CD1c-positive myeloid dendritic cell (primary cell): ENCODE results near the gene ITSN1.
"Not testable (repeated sequence)": the region's sequence is repeated elsewhere in the genome, so short reads cannot be mapped to it uniquely, and the experiment has no call there.

ENCODE experiments used
- DNase-seq: peaks from one replicate; pipeline ENCODE4 v3.0.0-alpha.2; 2016; ENCODE audit errors: extremely low spot score

The ITSN1 gene

DNA sequence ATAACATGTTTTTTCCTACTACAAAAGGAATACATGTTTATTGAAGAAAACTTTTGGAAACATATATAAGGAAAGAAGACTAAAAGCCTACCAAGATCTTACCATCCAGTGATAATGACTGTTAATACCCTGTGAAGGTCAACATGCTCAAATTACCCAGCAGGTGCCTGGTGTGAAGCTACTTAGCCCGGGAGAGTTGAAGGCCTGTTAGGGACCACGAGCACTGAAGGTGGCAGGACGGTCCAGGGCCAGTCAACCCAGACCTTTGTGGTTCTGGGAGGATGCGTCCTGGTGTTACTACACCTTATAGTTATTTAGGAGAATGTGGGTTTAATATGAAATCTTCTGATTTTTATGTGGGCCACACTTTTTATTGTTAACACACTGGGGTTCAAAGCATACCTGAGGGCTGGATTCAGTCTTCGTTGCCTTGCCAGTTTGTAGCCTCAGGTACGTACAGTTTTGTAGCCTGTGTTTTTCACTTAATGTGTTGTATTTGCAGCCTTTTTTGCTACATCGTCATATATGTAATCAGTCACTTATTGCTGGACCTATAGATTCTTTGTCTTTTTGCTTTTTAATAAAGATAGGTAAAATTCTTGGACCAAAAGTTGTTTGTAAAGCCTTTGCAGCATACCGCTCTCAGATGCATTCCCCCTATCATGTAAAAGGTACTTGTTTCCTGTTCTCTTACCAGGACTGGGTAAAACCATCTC lies 9.8 kb downstream of the ITSN1 start:
- DNase-seq = no peak

DNA sequence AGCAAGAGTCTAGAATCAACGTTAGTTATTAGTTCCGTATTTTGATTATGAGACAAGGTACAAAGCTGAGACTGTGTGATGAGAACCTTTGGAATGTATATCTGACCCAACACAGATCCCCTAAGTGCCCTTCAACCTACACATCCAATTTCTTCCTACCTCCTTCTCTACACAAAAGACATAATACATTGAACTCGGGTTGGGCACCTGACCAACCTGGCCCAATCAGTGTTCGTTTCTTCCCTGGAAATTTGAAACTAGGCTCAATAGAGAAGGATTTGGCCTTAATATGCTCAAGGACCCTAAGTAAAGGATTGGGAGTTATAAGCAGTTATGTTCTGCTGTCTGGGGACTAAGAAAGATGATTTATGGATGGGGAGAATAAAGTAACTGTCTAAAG lies 12.1 kb downstream of the ITSN1 start:
- no peak for DNase-seq

DNA sequence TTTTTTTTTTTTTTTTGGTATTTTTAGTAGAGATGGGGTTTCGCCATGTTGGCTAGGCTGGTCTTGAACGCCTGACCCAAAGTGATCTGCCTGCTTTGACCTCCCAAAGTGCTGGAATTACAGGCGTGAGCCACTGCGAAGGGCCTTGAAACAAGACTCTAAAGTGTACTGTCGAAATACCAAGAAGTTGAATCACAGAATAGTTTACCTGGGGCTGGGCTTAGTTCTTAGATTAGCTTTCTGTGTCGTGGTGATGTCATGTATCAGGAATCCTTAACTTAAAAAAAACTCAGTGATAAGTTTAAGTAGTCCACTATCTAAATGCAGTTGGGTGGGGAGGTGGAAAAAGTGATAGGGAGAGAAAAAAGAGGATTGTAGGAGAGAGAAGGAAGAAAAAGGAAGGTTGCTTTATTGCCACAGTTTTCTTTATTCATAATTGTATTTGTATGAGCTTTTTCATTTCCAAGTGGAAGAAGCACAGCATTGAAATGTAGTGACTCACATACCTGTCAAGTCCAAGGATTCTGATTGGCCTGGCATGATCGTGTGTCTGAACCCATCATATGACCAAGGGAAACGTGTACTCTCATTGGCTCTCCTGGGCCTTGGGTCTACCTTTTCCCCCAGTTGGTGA lies 13.4 kb downstream of the ITSN1 start:
- DNase-seq = no peak

- DNase-seq = peak; percentile 72
Measured at GRCh38 chr21:33657124-33657820, 15.0 kb downstream of the ITSN1 start.

DNA sequence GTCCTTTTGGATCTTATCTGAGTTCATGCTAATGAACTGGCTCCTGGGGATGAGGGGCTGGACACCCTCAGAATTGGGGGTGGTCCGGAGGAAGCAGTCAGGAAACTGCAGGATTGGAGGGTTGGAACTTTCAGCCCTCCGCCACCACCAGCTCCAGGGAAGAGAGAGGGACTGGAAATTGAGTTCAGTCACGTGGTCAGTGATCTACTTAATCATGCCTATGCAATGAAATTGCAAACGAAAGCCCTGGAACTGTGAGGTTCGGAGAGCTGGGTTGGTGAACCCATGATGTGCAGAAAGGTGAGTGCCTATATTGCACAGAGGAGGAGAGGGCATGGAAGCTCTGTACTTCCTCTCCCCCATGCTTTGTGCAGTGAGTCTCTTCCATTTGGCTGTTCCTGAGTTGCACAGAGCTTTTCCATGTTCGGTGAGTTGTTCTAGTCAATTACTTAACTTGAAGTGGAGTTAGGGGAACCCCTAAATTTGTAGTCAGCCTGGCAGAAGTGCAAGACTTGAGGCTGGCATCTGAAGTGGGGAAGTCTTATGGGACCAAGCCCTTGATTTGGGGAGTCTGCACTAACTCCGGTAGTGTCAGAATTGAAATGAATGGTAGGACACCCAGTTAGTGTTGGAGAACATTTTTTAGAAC lies 16.7 kb downstream of the ITSN1 start:
- DNase-seq = no peak

GRCh38 chr21:33659568-33659949 lies 17.3 kb downstream of the ITSN1 start:
- no peak for DNase-seq

- no peak for DNase-seq
Measured at GRCh38 chr21:33660406-33660805, 18.1 kb downstream of the ITSN1 start.

DNA sequence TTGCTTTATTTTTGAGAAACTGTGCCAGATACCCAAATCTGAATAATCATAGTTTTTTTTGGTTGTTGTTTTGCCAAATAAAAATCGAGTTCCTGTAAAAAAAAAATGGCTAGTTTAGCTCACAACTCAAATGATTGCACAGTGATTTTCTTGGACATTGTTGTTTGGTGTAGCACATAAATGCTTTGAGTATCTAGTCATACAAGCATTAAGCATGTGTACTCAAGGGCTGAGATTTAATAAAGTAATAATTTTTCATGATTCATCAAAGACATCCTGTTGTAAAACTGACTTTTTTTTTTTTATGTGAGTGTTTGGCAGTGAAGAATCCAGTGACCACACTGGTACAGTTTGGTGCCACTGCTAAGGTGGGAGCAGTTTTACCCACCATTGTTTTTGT lies 18.8 kb downstream of the ITSN1 start:
- DNase-seq = no peak

DNA sequence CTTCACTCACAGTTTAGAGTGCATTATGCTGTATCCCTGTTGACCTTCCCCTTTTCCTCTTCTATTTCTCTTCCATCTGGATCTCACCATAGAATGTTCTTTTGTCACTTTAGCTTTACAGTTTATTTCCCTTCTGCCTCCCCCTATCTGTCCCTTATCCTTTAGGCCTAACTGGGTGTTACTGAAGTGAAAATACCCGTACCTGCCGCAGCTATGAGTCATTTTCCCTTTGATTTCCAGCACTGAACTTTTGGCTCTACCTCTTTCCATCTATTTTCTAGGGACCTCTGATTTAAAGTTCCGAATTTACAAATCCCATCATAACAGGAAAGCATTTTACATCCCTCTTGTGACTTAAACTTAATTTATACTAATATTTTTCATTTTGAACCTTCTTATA lies 19.7 kb downstream of the ITSN1 start:
- no peak for DNase-seq

- no peak for DNase-seq
Measured at GRCh38 chr21:33663241-33663640, 20.9 kb downstream of the ITSN1 start.

- DNase-seq = no peak
Measured at GRCh38 chr21:33664135-33664534, 21.8 kb downstream of the ITSN1 start.

- DNase-seq = no peak
Measured at GRCh38 chr21:33666153-33666552, 23.9 kb downstream of the ITSN1 start.

GRCh38 chr21:33667636-33668035 lies 25.3 kb downstream of the ITSN1 start:
- no peak for DNase-seq

DNA sequence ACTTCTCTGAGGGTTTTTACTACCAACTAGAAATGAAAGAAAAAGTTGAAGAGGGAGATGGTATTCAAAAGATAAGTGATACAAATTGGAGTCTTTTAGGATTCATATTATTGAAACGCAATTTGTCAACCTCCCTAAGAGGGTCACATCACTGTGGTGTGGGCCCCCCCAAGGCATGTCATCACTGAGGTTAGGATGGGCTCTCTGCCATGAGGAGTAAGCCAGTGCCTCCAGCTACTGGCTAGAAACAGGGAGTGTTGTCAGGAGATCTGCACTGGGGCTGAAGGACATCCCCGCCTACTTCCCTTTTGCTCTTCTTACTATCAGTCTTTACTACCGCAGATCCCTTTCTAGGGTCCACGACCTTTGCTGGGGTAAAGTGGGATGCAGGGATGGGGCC lies 25.9 kb downstream of the ITSN1 start:
- DNase-seq = no peak

DNA sequence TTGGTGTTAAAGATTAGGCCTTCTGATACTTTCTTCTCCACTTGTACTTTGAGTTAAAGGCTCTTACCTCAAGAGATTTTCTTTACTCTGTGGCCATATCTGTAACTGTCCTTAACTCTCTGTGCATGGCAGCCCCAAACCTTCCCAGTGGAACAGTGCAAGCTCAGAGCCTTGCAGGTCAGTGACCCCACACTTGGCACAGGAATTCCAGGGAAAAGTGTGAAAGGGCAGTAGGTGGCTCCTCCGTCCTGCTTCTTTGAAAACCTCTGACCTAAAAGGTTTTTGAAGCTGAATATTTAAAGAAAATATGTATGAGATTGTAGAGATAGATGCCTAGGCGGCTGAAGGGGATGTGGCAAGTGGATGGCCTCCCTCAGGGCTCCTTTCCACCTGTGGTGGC lies 26.3 kb downstream of the ITSN1 start:
- no peak for DNase-seq

DNA sequence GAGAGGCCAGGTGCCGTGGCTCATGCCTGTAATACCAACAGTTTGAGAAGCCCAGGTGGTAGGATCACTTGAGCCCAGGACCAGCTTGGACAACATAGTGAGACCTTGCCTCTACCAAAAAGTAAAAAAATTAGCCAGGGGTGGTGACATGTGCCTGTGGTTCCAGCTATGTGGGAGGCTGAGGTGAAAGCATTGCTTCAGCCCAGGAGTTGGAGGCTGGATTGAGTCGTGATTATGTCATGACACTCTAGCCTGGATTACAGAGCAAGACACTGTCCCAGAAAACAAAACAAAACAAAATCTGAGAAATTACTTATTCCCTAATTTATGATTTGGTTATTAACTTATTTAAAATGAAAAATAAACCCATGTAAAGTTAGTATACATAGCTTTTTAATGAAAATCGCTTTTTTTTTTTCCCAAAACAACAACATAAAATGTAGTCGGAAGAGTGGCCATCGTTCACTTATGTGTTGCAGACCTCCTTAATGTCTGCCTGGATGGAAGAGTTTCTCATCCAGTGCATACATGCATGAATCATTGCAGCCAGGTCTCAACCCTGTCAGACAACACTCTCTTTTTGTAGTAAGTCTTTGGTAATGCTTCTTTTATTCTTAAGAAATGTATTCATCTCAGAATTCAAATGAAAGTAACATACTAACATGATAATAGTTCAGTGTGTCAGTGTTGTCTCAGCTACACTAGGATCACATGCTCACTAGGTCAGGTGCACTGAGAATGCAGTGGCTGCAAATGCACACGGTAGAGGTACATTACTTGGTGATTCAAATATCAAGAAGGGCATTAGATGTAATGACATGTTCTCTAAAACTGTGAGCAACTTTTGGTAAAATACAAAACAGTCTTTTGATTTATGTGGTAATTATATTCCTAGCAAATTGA lies 28.0 kb downstream of the ITSN1 start:
- no peak for DNase-seq

DNA sequence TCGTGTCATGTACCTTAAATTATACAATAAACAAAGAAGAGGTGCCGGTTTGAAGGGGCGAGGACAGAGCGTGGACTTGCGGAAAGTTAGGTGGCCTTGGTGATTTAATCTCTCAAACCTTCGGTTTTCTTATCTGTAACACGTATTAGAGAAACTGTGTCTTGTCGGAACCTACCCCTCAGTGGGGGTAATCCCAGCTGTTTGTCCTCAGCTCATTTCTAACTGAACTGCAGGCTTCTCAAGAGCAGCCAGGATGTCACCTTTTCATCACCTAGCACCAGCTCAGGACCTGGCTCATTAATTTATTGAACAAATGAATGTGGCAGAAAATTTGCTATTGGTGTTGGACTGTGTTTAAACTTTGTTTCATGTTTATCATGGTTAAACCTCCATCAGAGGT lies 31.2 kb downstream of the ITSN1 start:
- no peak for DNase-seq

DNA sequence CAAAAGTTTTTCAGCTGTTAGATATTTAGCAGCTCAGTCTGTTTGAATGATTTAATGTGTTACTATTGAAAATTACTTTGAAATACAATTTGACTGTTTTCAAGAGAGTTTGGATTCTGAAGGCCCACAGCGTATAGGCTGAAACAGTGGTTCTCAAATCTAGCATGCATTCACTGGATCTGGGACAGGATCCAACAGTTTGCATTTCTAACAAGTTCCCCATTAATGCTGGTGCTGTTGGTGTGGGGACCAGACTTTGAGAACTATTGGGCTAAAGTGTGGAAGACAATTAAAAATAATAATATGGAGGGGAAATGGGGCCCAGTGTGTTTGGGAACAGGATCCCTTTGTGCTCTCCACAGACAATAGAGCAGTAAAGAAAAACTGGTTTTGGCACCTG lies 31.9 kb downstream of the ITSN1 start:
- DNase-seq = no peak

GRCh38 chr21:33676666-33677065 lies 34.4 kb downstream of the ITSN1 start:
- not testable (repeated sequence) for DNase-seq

- DNase-seq = no peak
Measured at GRCh38 chr21:33677450-33677849, 35.1 kb downstream of the ITSN1 start.

DNA sequence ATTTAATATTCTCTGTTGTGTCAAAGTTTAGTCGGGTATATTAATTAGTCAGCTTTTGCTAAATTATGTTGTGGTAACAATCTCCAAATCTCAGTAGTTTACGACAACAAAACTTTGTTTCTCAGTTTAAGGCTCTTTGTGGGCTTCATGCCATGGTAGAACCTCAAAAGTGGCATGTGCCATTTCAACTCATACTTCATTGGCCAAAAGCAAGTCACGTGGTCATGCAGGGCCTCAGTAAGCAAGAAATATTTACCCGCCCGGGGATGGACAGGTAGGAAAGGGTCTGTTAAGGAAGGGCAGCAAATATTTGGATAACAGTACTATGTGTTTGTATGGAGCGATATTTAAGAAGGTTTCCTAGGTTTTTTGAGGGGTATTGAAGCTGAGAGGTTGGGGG lies 38.6 kb downstream of the ITSN1 start:
- DNase-seq = no peak
